ENCODE measurements around the gene RTN1.

RTN1 gene

DNA sequence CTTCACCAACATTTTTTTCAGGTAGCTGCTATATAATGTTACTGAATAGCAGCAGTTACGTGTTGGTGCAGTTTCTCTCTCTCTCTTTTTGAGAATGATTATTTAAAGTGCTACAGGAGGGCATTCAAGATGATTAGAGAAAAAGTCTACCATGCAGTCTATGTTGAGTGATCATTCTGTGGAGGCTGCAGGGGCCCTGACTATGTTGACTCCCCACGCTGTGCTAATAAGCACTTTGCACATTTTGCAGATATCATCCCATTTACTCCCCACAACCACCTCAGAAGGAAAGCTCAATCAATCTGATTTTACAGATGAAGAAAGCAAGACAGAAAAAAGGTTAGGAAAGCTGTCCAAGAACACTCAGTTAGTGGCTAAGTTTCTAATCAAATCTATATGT is 87.8 kb downstream of the RTN1 start:
- no peak for DNase-seq

DNA sequence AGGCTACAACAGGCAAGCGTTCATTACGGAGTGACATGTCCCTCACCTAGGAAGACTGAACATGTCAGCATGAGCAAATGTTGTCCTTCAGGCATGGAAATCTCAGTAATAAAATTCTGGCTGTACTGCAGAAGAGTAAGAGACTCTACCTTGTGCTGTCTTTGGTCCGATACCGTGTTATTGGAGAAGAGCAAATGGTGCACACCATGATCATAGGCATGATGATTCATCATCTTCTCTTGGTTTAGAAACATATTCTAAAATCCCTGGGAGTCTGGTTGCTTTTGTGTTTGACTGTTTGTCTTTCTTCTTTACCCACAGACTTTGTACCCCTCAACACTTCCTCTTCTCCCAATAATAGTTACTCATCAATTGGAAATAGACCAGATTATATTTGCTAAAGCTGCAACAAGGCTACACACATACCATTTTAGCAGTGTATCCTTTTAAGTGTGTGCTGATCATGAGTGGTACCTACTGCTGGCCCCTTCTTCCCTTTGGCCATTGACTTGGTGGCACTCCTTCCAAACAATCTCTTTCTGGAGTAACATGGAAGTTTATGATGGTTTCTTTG is 93.5 kb downstream of the RTN1 start:
- no peak for DNase-seq

DNA sequence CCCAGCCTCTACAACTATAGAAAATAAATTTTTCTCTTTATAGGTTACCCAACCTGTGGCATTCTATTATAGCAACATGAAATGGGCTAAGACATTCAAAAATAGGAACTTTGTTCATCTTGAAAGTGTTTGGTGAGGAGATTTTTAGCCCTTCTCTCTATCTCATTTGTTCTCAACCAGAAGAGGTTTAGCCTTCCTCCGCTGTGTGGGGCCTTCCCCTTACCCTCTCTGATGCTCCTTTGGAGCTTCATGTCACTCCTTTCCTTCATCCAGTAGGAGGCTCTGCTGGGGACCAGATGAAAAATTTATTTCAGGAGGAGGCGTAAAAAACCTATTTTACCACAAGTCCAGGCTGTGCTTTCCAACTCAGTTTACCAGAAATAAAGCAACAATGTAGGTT is 94.1 kb downstream of the RTN1 start:
- no peak for DNase-seq

DNA sequence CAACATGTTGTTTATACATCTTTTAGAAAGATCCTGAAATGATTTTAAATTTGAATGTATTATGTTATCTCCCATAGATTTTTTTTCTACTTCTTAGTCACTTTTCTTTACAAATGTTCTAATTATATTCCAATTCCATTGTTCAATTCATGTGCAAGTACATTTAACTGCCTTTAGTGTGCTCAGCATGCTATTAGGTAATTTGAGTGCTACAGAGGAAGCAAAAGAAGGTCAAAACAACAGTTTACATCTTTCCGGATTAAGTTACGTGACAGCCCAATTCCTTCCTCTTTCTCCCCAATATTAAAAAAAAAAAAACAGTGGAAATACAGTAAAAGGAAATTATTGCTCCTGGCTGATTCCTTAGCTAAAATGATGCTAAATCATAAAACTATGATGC is 98.3 kb downstream of the RTN1 start:
- DNase-seq: no peak

DNA sequence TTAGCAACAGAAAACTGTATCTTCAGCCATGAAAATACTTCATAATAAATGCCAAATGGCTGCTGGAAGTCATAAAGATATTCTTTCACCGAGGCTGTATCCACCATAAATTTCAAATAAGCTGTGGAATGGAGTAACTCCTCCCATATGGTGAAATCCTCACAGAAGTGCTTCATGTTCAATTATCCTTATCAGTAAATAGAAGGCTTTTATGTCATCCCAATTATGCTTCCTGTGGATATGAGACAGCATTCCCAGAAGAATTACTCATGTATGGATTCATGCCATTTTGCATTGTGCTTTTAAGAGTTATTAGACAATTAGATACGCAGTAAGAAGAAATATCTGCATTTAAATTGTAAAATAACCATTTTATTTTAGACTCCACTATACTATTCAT is 99.0 kb downstream of the RTN1 start:
- peak; percentile 35 to 68 for DNase-seq

DNA sequence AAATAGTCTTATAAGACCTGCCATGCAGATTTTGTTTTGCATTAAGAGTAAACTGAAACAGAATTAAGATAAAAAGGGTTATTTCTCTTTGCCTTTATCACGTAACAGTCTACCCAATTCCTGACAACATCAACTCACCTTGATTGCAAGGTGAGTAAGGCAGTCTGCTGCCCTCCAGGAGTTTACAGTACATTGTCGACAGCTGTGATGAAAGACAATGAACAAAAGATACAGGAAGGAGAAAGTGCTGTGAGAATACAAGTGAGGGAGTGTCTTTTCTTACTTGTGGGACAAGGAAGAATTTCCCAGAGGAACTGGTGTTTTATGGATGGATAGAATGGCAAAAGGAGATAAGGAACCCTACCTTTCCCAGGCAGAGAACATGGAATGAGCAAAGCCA is 101.0 kb downstream of the RTN1 start:
- no peak for DNase-seq

DNA sequence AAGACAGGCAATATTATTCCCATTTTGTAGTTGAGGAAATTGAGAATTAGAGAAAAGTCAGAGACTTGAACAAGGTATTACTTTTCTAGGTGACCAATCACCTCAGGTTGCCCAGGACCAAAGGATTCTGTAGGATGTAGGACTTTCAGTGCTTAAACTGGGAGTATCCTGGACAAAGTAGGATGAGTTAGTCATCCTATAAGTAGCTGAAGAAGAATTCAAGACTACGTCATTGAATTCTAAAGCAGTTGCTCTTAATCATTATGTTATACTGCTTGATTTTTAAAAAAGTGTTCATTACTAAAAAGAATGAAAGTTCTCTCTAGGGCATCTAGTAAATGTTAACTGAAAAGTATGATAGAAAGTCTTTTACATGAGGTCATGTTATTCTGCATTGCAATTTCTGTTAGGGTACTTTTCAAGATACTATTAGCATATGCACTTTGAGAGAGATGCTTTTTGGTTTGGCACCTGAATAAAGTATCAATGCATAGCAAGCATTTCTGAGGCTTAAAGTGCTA is 101.7 kb downstream of the RTN1 start:
- DNase-seq: no peak

DNA sequence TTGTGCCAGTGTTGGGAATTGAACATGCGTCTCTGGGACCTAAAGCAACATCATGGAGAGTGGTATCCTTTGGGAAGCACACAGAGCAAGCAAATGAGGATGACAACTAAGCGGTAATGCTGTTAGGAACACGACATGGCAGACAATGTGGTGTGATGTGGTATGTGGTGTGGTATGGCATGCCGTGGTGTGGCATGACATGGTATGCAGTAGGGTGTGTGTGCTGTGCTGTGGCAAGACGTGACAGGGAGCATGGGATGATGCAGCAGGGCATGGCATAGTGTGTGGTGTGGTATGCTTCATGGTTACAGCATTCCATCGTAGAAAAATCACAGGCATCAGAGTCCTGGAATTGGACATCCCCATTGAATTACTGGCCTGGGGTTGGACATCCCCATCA is 108.7 kb downstream of the RTN1 start:
- no peak for DNase-seq

DNA sequence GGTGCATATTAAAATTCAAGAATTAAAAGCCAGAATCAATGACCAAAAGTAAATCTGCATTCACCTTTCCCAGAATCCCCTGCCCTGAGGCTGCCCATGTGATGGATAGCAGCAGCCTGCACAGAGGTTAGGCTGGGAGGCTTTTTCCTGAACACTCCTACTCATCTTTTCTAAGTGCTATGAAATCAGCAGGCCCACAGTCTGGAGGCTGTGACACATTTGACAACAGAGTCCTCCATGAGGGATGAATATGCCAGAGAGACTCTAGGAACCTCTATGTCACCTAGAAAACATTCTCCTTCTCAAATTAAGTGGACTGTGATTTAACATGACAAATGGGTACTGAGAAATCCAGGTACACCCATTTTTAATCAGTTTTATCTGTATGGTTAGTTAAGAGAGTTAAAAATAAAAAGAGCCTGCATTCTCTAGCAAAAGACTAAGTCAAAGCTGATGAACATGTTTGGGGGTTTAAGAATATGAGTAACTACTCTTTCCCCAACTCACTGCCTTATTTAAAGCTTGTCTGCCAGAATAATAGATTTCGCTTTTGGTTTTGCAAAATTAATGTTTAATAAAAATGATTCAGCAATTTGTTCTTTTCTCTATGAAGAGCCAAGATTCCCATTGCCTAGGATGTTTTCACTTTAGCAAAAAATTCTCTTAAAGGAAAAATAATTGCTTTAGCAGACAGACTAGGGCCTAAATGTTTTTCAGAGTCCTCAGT is 115.0 kb downstream of the RTN1 start:
- no peak for DNase-seq

DNA sequence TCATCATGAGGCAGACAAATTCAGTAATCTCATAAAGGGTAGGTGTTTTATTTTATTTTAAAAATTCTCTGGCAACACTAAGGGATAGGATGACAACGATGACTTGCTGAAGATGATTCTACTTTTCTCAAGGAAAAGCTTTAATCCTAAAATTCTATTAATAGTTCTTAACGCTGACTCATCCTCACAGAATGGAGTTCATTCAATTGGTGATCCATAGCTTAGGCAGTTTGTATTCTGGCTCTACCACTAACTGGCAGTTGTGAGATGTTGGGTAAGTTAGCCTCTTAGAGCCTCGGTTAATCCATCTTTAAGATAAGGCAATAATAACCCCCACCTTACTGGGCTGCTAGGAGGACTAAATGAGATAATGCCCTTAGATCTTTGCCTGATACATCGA is 116.3 kb downstream of the RTN1 start:
- DNase-seq: no peak

DNA sequence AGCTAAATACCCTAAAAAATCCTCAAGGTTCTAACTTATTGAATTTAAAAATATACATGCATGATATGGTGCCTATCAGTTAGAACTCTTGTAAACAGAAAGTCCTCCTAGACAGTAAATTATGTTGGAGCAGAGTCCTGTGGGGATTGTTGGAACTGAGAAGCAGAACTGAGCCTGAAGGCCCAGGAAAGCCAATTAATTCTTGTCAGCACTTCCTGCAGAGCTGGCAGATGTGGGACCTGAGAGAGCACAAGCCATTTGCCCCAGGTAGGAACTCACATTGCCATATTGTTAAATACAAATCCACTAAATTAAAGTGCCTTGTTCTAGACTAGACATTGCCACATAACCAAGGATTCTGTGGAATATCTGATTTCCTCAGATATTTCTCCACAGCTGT is 117.1 kb downstream of the RTN1 start:
- DNase-seq: no peak

DNA sequence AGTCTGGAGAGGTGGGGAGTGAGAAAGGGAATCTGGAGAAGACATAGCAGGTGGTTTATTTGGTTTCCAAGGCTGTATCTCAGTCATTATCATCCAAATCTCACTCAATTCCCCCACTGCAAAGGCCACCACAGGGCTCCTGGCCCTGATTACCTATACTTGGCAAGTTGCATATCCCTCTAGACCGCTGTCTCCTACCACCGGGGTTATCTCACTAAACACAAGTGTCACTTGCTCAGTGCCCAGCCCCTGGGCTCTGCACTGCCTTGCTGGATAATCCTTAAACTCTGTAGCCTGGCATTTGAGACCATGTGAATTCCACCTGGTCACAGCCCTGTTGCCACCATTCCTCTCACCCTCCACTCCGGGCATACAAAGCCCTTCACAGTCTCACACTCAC is 119.0 kb downstream of the RTN1 start:
- DNase-seq: no peak

DNA sequence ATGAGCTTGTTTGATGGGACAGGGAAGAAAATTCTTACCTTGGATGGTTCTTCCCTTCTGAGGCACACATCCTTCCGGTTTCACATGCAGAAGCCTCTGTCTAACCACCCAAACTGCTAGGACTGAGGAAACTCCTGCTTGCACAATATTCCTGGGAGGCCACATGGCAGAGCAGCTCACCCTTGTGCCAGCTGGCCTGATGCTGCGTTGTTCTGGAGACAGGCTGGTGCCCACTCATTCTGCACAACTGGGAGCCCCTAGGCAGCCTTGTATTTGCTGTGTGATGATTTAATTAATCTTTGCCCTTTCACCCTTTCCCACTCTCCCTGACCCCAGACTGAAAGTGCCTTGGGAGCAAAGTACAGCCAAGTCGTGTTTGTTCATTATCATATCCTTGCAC is 130.8 kb downstream of the RTN1 start:
- no peak for DNase-seq

DNA sequence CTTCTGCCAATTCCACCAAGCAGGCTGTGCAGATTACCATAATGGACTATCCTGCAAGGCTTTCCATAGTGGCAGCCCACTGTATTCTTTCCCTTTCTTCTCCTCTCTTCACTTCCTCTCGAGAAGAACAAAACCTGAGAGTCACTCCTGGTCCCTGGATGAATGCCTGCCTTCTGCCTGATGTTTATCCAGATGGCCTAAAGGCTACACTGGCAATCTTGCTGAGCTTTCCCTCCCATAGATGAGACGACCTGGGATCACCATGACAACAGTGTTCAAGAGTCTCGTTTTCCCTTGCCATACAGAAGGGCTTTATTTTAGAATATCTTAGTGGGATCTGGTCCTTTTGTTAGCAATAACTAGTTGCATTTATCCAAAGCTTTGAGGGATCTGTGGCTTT is 142.3 kb downstream of the RTN1 start:
- no peak for DNase-seq

DNA sequence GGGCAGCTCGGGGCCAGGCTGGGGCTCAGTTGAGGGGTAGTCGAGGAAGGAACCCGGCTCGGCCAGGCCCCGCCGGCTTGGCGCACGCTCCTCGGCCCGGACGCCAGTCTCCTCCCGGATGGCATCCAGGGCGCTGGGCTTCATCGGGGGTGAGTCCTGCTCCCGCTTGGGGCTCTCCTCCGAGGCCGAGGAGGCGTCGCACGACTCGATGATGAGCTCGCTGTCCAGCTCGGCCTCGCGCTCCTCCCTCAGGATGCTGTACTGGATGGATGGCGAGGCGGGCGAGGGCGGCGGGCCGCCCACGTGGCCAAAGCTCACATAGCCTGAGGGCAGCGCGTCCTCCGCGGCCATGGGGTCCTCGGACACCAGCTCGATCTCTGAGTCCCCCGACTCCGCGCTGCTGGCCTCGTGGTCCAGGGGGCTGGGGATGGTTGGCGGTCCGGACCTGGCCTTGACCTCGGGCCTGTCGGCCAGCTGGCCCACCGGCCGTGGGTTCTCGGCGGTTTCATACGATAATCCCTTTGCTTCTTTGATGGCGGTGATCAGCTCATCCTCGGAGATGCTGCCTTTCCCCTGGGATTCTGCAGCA is 143.4 kb downstream of the RTN1 start:
- DNase-seq: no peak

DNA sequence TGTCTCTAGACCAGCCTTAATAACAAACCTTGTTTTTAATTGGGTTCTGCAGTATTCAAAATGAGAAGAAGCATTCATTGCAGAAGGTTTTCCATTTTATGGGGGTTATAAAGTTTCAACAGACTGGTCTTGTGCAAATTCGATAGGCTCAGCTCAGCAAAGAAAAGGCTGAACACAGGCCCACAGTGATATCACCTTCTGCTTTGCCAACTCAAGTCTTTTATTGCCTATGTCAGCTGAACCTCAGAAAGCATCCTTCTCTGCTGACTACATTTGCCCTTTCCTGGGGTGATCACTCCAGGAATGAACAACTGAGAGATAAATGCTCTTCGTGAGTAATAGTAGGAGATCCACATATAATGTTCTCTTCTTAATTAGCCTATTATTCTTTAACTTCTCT is 159.5 kb downstream of the RTN1 start:
- no peak for DNase-seq

DNA sequence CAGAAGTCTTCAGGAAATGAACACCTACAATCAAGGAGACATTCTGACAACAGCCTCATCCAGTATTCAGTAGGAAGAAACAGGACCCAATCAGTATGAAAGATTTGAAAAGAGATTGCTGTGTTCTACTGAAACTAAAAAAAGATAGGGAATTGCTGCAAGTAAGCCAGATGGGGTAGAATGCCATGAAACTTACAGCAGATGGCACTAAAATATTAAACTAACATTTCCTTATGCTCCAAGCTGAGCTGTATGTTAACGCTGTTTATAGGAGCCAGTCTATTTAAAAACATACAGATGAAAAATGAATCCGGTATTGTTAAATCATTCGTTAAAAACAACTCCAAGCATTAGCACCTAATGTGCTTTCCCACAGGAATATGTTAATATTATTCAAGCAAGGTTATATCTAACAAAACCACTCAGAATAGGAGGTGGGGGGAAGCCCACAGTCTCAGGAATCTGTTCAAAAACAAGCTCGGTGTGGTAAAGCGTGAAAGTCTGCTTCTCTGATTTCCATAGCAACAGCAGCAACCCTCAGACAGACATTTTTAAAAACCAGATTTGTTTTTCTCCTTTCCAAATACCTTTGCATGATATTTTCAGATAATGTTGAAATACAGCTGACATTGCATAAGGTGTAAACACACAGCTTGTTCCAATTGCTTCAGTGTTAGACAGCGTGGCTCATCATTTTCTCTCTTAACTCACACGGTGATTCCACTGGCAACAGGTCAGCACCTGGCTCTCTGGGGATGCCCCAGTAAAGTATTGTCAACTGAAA is 162.6 kb downstream of the RTN1 start:
- DNase-seq: no peak

DNA sequence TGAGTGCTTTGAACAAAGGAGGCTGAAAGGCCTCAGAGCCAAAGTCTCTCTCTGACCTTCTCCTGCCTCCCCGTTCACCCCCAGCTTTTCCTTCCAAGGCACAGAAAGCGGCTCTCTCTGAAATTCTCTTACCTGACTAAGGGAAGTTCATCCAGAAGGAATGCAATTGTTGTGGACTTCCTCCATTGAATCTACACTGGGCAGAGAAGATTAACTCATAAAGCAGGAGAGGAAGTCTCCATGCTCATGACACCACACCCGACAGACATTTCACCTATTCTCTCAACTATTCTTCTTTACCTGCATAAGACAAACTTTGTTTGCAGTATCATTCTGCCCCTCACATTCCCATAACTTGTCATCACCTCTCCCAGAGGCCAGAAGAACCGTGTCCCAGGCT is 164.7 kb downstream of the RTN1 start:
- no peak for DNase-seq

DNA sequence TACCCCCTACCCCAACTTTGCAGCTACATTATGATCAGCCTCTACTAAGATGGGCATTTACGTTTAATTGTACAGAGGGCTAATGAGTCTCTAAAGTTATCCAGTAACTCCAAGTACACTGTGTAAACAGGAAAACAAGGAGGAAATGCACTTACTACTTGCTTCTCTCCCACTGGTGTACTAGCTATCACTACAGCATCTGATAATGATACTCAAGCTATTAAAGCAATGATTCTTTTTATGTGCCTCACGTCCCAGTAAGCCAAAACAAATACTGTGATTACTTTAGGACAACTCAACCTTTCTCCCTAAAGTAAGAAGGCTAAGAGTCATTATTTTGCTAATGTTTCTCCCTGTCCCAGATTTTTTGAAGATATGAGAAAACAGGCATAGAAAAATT is 165.3 kb downstream of the RTN1 start:
- DNase-seq: no peak

DNA sequence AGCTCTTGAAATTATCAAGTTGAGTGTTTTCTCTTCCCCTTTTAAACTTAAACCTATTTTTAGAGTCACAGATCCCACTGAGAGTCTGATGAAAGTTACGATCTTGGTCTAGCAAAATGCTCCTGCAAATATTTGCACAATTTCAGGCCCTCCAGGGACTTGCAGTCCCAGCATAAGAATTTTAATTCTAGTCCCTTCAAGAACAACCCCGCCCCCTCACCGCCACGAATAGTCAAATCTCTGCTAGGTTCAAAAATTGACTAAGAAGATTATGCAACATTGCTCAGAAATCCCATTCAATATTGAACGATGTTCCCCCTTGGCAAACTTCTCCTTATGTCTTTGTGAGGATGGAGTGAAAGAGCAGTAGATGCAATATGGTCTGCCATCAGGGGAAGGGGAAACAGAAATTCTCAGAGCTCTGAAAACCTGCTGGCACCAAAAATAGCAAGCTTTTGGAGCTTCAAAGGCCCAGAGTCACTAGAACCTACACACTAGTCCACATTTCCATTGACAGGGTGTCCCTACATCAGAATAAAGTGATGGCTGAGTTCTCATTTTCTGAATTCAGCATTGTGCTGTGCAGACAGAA is 166.4 kb downstream of the RTN1 start:
- no peak for DNase-seq

DNA sequence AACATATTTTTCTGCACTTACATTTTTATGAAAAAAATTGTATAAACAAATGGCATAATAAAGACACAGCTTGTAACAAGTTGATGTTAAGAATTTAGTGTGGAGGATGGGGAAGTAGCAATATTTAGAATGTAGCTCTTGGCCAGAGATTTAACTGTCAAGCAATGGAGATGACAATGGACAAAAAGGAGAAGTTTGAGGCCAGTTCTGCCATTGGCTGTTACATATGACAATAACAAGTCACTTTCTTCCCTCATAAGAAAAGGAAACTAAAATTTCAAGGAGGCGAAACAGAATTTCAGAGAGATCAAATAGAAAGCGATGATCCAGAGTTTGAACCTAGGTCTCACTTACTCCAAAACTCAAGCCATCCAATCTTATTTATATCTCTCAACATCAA is 171.1 kb downstream of the RTN1 start:
- DNase-seq: no peak

DNA sequence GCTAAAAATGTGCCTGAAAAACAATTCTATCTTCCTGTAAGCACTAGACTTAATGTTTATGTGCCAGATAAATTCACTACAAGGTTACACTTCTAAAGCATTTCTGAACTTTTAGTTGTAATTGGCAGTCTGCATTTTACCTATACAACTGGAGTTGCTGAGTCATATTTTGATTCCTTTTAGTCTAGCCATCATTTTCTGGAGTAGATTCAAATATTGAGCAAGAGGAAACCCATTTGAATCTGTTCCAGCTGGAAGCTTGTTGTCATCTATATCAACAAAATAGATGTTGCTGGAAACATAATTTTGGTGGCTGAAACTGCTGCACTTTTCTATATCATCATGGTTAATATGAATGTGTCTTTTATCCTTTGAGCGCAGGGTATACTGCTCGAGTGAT is 171.8 kb downstream of the RTN1 start:
- no peak for DNase-seq

DNA sequence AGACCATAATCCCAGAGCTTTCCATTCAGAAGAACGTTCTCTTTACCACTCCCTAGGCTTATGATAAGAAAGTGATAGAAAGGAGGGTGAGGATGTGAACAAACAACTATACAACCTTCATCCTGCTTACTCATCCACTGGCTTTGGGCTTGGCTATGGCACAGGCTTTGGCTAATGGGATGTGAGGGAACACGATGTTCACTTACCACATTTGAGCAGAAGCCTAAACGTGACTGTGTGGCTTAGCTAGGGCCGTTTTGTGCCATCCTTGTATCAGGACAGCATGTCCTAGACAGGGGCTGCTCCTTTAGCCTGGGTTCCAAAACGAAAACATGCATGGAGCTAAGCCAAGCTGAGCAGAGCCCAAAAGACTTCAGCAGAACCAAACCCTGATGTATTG is 175.4 kb downstream of the RTN1 start:
- DNase-seq: no peak
